Ishikawa (cell line): ENCODE measurements around the gene TUBA1A.

Source experiments
- CEBPB ChIP-seq: IDR thresholded peaks from 2 replicates; pipeline ENCODE4 v1.6.1; 2012
- CREB1 ChIP-seq: IDR thresholded peaks from 2 replicates; pipeline ENCODE4 v1.6.1; 2012; ENCODE audit warnings: low read depth
- EGR1 ChIP-seq: IDR thresholded peaks from 2 replicates; pipeline ENCODE4 v1.6.1; 2012
- EP300 ChIP-seq: IDR thresholded peaks from 2 replicates; pipeline ENCODE4 v1.6.1; 2012; ENCODE audit warnings: borderline replicate concordance
- FOXM1 ChIP-seq: IDR thresholded peaks from 2 replicates; pipeline ENCODE4 v1.6.1; 2012; ENCODE audit warnings: low read depth, borderline replicate concordance
- NFIC ChIP-seq: IDR thresholded peaks from 2 replicates; pipeline ENCODE4 v1.6.1; 2012
- RAD21 ChIP-seq: IDR thresholded peaks from 2 replicates; pipeline ENCODE4 v1.6.1; 2012; ENCODE audit warnings: low read depth
- TAF1 ChIP-seq: IDR thresholded peaks from 2 replicates; pipeline ENCODE4 v1.6.1; 2012; ENCODE audit warnings: low read depth, mild to moderate bottlenecking
- TCF12 ChIP-seq: IDR thresholded peaks from 2 replicates; pipeline ENCODE4 v1.6.1; 2012; ENCODE audit warnings: low read depth
- TEAD4 ChIP-seq: IDR thresholded peaks from 2 replicates; pipeline ENCODE4 v1.6.1; 2012
- YY1 ChIP-seq: IDR thresholded peaks from 2 replicates; pipeline ENCODE4 v1.6.1; 2012; ENCODE audit warnings: low read depth
- ZBTB7A ChIP-seq: IDR thresholded peaks from 2 replicates; pipeline ENCODE4 v1.6.1; 2012; ENCODE audit warnings: low read depth
- TF ChIP-seq, protein P1 (sequence below): IDR thresholded peaks from 2 replicates; pipeline ENCODE4 v1.6.1; 2012; ENCODE audit warnings: low read depth, mild to moderate bottlenecking
- TF ChIP-seq, protein P2 (sequence below): IDR thresholded peaks from 2 replicates; pipeline ENCODE4 v1.6.1; 2012
- TF ChIP-seq, protein P3 (sequence below): IDR thresholded peaks from 2 replicates; pipeline ENCODE4 v1.6.1; 2012

Gene TUBA1A

DNA sequence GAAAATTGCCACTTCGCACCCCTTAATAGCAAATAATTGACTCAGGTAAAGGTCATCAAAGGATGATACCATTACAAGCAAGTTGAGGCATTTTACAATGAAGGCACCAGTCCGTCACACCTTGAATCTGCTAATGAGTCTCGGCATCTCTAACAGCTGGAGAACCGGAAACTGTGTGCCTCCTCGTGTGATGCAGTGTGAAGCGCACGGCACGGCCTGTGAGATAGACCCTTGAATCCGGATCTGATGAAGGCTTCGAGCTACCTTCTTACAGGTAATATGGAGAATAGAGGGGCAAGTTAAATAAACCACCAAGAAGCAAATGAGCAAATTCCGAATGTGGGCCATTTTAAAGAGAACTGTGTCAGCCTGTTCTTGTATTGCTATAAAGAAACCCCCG, 19.8 kb upstream of the TUBA1A start:
- TF ChIP-seq CREB1 (no peak), NFIC (no peak), YY1 (no peak), TCF12 (no peak), ZBTB7A (no peak), CEBPB (no peak), FOXM1 (no peak)
- TF ChIP-seq, protein P1, sequence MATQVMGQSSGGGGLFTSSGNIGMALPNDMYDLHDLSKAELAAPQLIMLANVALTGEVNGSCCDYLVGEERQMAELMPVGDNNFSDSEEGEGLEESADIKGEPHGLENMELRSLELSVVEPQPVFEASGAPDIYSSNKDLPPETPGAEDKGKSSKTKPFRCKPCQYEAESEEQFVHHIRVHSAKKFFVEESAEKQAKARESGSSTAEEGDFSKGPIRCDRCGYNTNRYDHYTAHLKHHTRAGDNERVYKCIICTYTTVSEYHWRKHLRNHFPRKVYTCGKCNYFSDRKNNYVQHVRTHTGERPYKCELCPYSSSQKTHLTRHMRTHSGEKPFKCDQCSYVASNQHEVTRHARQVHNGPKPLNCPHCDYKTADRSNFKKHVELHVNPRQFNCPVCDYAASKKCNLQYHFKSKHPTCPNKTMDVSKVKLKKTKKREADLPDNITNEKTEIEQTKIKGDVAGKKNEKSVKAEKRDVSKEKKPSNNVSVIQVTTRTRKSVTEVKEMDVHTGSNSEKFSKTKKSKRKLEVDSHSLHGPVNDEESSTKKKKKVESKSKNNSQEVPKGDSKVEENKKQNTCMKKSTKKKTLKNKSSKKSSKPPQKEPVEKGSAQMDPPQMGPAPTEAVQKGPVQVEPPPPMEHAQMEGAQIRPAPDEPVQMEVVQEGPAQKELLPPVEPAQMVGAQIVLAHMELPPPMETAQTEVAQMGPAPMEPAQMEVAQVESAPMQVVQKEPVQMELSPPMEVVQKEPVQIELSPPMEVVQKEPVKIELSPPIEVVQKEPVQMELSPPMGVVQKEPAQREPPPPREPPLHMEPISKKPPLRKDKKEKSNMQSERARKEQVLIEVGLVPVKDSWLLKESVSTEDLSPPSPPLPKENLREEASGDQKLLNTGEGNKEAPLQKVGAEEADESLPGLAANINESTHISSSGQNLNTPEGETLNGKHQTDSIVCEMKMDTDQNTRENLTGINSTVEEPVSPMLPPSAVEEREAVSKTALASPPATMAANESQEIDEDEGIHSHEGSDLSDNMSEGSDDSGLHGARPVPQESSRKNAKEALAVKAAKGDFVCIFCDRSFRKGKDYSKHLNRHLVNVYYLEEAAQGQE, result no peak
- TF ChIP-seq, protein P2, sequence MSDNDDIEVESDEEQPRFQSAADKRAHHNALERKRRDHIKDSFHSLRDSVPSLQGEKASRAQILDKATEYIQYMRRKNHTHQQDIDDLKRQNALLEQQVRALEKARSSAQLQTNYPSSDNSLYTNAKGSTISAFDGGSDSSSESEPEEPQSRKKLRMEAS, result no peak
- TF ChIP-seq, protein P3, sequence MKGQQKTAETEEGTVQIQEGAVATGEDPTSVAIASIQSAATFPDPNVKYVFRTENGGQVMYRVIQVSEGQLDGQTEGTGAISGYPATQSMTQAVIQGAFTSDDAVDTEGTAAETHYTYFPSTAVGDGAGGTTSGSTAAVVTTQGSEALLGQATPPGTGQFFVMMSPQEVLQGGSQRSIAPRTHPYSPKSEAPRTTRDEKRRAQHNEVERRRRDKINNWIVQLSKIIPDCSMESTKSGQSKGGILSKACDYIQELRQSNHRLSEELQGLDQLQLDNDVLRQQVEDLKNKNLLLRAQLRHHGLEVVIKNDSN, result no peak

DNA sequence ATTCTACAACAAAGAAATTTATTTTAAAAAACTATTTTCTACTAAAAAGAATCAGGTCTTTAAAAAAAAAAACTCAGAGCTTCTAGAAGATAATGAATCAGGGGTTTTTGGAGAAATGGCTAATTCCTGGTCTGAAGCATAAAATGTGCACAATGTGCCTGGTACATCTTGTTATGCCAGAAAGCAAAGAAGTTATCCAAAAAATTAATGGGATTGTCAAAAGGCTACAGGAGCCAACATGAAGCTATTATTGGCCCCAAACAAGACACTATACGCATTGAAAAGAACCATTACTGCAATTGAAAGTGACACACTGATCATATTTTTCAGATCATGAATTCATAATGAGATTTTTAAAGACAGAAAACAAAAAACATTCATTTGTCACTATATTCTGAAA, 19.3 kb upstream of the TUBA1A start:
- TF ChIP-seq TEAD4, result no peak
- TF ChIP-seq, protein P1, result no peak
- TF ChIP-seq, protein P2, result no peak
- TF ChIP-seq, protein P3, result no peak
- TF ChIP-seq TCF12, result no peak
- TF ChIP-seq EP300, result no peak
- TF ChIP-seq RAD21, result no peak
- TF ChIP-seq TAF1, result no peak
- no peak for TF ChIP-seq YY1
- no peak for TF ChIP-seq NFIC
- TF ChIP-seq EGR1, result no peak
- TF ChIP-seq ZBTB7A, result no peak
- TF ChIP-seq CEBPB, result no peak
- TF ChIP-seq FOXM1, result no peak
- no peak for TF ChIP-seq CREB1

DNA sequence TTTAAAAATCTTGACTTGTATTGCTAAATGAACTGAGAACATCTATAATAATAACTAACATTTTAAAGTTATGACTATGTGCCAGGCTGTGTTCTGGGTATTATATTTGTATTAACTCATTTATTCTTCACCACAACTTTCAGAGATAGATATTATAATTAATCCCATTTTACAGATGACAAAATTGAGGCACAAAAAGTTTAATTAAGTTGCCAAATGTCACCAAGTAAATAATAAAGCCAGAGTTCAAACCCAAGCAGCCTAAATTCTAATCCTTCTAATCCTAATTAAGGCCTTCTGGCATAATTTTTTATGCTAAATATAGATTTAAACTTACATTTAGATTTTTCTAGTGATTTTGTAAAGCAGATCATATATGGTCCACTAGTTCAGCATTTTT, 17.5 kb upstream of the TUBA1A start:
- TF ChIP-seq TEAD4, result no peak
- no peak for TF ChIP-seq TCF12
- no peak for TF ChIP-seq ZBTB7A
- TF ChIP-seq NFIC, result no peak
- TF ChIP-seq CEBPB, result no peak
- TF ChIP-seq EGR1, result no peak
- TF ChIP-seq, protein P1, result no peak
- no peak for TF ChIP-seq TAF1
- TF ChIP-seq, protein P3, result no peak
- TF ChIP-seq RAD21, result no peak
- no peak for TF ChIP-seq FOXM1
- TF ChIP-seq YY1, result no peak
- TF ChIP-seq, protein P2, result no peak
- no peak for TF ChIP-seq EP300
- TF ChIP-seq CREB1, result no peak

DNA sequence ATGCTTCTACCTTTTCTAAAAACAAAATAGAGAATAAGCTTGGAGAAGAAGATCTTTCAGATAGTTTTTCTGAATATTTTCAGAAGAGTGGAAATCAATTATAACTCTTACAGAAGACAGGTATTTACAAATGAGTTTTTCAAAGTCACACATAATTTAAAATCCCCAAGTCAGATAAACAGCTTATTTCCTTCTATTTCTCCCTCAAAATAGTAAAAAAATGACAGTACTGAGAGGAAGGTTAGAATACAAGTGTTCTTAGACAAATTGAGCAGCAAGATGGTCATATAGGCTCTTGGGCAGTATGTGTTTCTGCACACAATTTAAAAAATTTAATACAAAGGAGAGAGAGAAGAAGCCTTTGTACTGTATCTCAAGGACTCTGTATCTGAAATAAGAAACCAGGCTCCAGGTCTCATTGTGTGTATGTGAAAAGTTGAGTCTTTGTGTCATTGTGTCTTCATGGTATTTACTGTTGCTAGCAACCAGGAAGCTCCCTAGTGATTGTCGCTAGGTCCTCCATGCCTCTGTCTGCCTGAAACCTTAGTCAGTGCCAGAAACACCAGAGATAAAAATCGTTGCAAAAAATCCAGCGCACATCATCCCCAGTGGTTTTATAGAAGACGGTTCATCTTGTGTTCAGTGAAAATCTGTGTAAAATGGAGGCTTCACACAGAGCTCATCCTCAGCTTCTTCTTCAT, 12.9 kb upstream of the TUBA1A start:
- TF ChIP-seq CREB1, result no peak
- no peak for TF ChIP-seq EGR1
- no peak for TF ChIP-seq TEAD4
- TF ChIP-seq ZBTB7A, result no peak
- TF ChIP-seq, protein P1, result no peak
- TF ChIP-seq FOXM1, result no peak
- TF ChIP-seq NFIC, result no peak
- TF ChIP-seq CEBPB, result no peak
- TF ChIP-seq, protein P3, result no peak
- TF ChIP-seq RAD21, result no peak
- TF ChIP-seq YY1, result no peak
- TF ChIP-seq, protein P2, result no peak
- TF ChIP-seq TCF12, result no peak
- TF ChIP-seq TAF1, result no peak
- TF ChIP-seq EP300, result no peak
